Left ventricle myocardium inferior (tissue), 1 donor: ENCODE data around the gene NPC1L1. TPM values are rescaled to one million over a fixed set of nuclear protein-coding genes. Genes with fewer than 3 reads are reported as not detected.
A peak's percentile ranks its signal among the peaks of the same experiment; 100 is the strongest.
"Not testable (repeated sequence)": the region's sequence is repeated elsewhere in the genome, so short reads cannot be mapped to it uniquely, and the experiment has no call there.

Experiments used
- DNase-seq: peaks from one replicate; pipeline ENCODE4 v3.0.0-alpha.2; 2020
- H3K27ac ChIP-seq: fragments of 200-600 bp; replicated peaks from 2 replicates; pipeline ENCODE4 v1.8.0; 2021
- H3K27me3 ChIP-seq: fragments of 200-600 bp; 2 replicates; pipeline ENCODE4 v1.8.0; 2021; ENCODE audit warnings: low read depth
- H3K36me3 ChIP-seq: fragments of 200-600 bp; 2 replicates; pipeline ENCODE4 v1.8.0; 2021
- H3K4me1 ChIP-seq: fragments of 200-600 bp; 2 replicates; pipeline ENCODE4 v1.8.0; 2021
- H3K4me3 ChIP-seq: fragments of 200-600 bp; 2 replicates; pipeline ENCODE4 v1.8.0; 2021; ENCODE audit warnings: mild to moderate bottlenecking, moderate library complexity
- H3K9me3 ChIP-seq: fragments of 200-600 bp; replicated peaks from 2 replicates; pipeline ENCODE4 v1.8.0; 2021
- CTCF ChIP-seq: fragments of 200-600 bp; IDR thresholded peaks from 2 replicates; pipeline ENCODE4 v1.8.0; 2021; ENCODE audit warnings: antibody characterized with exemption, mild to moderate bottlenecking, borderline replicate concordance
- intact Hi-C: fragments of 100-400 bp; cut with micrococcal nuclease; formaldehyde crosslinking; loops from one replicate; pipeline ENCODE4 v1.11.0; 2022
- total RNA-seq: library from RNA; stranded (reverse); fragmentation: NEBNext Ultra II Directional; extraction: Animal tissue kit (Norgen Biotek cat#: 25700); gene quantifications from one replicate; pipeline ENCODE4 v1.2.1, GENCODE V29; 2021
- donor health status: DM: no; HTN: yes; CAD: no; lungs with severe emphysema.

The NPC1L1 gene
- total RNA-seq, 1 donor from 2014 or later = 0.19 TPM

DNA sequence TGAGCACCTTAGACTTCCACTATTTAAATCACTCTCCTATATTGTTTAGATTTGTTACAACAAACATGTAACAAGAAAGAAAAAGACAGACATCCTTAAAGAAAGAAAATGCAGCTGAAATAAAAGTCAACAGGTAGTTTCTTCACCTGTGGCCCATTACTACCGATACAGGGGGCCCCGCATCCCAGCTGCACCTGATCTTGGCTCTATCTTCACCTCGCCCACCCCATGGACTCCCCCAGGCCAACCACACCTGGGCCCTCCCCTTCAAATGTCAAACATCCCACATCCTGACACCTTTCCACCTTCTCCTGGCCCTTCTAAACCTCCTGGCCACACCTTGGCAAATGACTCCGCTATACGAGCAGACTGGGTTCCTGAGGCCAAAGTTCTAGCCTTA is 25.6 kb upstream of the NPC1L1 start:
- Histone ChIP-seq H3K27me3 (no peaks in the 10 kb centered on the region), H3K36me3 (peaks cover 78% of the 10 kb centered on the region), H3K27ac (no peak overlapping the region), H3K9me3 (no peaks in the 10 kb centered on the region), H3K4me3 (no peak overlapping the region), H3K4me1 (peaks cover 21% of the 10 kb centered on the region)
- TF ChIP-seq CTCF = no peak
- intact Hi-C loops = no loop called here
- DNase-seq = no peak

DNA sequence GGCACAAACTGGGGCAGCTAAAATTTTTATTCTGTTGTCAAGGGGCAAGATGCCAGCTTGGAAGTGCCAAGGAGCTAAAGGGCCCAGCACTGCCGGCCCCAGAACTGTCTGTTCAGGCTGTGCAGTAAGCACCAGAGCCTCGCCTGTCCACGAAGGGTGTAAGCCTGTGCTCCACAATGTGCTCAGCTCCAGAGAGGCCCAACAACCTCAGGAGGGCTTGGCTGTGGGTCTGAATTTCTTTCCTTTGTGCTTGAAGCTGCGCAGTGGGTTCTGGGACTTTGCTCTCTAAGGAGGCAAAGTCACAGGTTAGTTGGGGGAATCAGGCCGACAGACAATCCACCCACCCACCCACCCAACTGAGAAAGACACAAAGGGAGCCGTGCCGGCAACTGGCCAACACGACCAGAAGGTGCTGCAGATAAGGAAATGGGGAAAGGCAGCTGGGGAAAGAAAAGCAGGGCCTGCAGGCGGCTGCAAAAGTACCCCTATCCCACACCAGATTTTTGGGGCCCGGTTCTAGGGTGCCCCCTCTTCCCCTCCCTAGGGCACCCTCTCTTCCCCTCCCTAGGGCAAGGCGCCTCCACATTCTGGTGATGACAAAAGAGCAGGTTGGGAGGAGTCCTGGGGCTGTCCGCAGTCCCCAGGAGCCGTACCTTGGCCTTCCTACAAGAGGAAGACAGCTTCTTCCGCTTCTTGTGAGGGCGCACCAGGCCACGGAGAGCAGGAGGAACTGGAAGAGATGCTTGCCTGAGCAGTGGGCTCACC is 24.8 kb upstream of the NPC1L1 start:
- Histone ChIP-seq H3K4me3 (no peak overlapping the region), H3K27me3 (no peaks in the 10 kb centered on the region), H3K4me1 (peaks cover 21% of the 10 kb centered on the region), H3K36me3 (peaks cover 71% of the 10 kb centered on the region), H3K27ac (peak overlapping the region; percentile 40), H3K9me3 (no peaks in the 10 kb centered on the region)
- intact Hi-C loops = no loop called here
- TF ChIP-seq CTCF = no peak
- DNase-seq = no peak

- intact Hi-C loops = no loop called here
Observed at GRCh38 chr7:44565097-44565794, 24.1 kb upstream of the NPC1L1 start.

DNA sequence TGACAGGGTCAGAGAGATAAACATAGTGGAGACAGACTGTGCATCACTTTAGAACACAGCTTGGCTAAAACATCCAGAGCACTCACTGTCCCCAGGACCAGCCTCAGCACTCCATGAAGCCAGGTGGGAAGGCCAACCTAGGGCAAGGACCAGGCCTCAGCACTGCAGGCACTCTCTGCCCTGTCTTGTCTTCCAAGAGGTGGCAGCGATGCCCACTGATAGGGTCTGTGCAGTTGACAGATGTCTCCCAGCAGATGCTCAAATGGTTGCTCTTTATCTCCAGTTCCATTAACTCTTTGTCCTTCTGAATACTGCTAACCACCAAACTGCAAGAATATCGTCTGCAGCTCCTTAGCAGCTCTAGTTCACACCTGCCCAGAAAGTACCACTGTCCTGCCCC is 23.5 kb upstream of the NPC1L1 start:
- DNase-seq = no peak
- Histone ChIP-seq H3K27ac (no peak overlapping the region), H3K4me3 (no peak overlapping the region), H3K4me1 (peaks cover 21% of the 10 kb centered on the region), H3K36me3 (peaks cover 58% of the 10 kb centered on the region), H3K9me3 (no peaks in the 10 kb centered on the region), H3K27me3 (no peaks in the 10 kb centered on the region)
- intact Hi-C loops = no loop called here
- no peak for TF ChIP-seq CTCF

More at GRCh38 chr7:44565097-44565794, 24.1 kb upstream of the NPC1L1 start:
- H3K27me3 ChIP-seq = no peaks in the 10 kb centered on the region
- H3K9me3 ChIP-seq = no peaks in the 10 kb centered on the region
- peaks cover 21% of the 10 kb centered on the region for H3K4me1 ChIP-seq
- peak overlapping the region; percentile 40 for H3K27ac ChIP-seq
- H3K36me3 ChIP-seq = peaks cover 64% of the 10 kb centered on the region
- peak; percentile 67 for DNase-seq
- H3K4me3 ChIP-seq = no peak overlapping the region
- TF ChIP-seq CTCF = peak; percentile 99

- Histone ChIP-seq H3K4me3 (no peak overlapping the region), H3K4me1 (peaks cover 21% of the 10 kb centered on the region), H3K27ac (no peak overlapping the region), H3K36me3 (peaks cover 44% of the 10 kb centered on the region), H3K9me3 (no peaks in the 10 kb centered on the region), H3K27me3 (no peaks in the 10 kb centered on the region)
- intact Hi-C loops = no loop called here
- no peak for TF ChIP-seq CTCF
- no peak for DNase-seq
Observed at GRCh38 chr7:44563171-44563679, 22.1 kb upstream of the NPC1L1 start.

GRCh38 chr7:44562622-44562962 is 21.5 kb upstream of the NPC1L1 start:
- Histone ChIP-seq H3K36me3 (peaks cover 38% of the 10 kb centered on the region), H3K4me1 (peaks cover 21% of the 10 kb centered on the region)
- intact Hi-C loops, H3K4me3 ChIP-seq, DNase-seq, H3K27ac ChIP-seq, H3K27me3 ChIP-seq, H3K9me3 ChIP-seq: not testable (repeated sequence)
